HG03558 (cell line): ENCODE measurements around the gene STRA6.

Experiments
- ATAC-seq: cut with Tn5 transposase; IDR thresholded peaks from one replicate; pipeline ENCODE4 v1.9.1; 2021; ENCODE audit warnings: moderate number of reproducible peaks; ENCODE audit not compliant: unreplicated experiment; ENCODE audit errors: extremely low read depth

STRA6 gene

GRCh38 chr15:74228723-74229081 is 26.1 kb upstream of the STRA6 start:
- ATAC-seq: no peak

DNA sequence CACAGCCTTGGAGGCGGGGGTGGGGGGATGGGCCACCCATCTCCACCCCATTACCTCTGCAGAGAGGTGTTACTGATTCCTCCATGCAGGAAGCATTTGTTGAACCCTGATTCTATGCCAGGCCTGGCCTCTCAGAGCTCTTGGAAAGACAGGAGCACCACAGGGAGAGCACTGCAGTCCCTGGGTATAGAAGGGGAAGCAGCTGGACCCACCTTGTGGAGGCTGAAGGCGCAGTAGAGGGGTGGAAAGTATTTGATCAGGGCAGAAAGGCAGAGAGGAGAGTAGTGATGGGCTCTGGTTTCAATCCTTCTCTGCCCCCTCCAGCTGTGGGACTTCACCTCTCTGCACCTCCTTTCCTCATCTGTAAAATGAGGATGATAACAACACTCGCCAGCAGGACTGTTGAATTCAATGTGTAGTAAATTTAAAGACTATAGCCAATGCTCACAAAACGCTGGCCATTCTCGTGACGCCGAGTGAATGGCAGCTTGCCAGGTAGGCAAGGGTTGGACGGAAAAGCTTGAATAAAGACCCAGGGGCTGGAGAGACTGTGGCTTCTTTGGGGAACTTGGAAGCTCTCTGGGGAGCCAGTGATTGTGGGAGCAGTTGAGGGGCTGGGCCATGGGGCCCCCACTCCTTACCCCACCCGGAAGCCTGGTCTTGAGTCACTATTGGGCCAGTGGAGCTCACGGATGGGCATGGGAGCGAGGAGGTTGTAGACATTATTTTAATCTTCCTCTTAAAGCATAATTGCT is 25.6 kb upstream of the STRA6 start:
- no peak for ATAC-seq

GRCh38 chr15:74226761-74227540 is 24.4 kb upstream of the STRA6 start:
- no peak for ATAC-seq

DNA sequence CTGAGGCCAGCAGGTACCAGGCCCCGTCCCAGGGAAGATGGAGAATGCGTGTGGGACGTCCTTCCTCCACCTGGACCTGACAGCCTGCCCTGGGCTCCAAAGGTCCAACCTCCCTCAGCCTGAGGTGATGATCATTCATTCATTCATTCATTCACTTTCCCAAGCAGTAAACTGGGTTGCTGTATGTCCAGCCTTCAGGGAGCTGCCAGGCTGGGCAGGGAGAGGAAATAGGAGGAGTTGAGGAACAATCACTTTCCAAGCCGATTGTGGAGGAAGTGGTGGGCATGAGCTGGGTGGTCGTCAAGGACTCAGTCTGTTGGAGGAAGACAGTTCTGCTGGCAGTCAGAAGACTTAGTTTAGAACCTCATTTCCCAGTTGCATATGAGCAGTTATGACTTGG is 23.3 kb upstream of the STRA6 start:
- ATAC-seq: no peak

DNA sequence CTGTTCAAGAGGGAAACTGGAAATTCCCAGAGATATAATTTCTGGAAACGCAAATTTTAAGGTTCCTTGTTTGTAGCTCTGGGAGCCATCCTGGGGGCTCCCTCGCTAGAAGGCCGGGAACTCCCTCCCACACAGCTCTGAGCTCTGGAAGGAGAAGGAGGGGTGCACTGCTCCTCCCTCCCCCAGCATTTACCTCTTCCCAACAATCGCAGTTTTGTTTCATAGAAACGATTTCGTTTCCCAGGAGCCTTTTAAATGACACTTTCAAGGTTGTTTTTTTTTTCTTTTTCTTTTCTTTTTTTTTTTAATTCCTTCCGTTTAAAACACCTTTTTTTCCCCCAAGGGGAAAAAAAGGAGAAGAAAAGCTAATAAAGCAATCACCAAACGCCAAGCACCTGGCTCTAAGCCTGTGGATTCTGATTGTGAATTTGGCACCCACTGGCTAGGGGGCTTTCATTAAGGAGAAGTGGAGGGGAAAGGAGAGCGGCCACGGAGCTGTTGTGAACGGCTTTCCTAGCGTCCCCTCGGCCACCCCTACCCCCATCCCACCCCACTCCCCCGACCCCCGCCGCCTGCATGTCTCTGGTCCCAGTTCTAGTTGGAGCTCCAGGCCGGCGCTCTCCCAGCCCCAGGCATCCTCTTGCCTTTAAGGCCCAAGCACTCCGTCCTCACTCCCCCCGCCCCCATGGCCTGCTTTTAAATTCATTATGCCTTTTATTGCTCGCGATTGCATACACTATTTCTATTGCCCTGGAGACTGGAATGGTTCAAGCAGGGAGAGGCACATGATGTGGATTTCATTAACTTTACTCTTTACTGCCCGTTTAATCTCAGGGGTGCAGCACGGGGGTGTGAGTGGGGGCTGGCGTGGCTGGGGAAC is 19.9 kb upstream of the STRA6 start:
- no peak for ATAC-seq

DNA sequence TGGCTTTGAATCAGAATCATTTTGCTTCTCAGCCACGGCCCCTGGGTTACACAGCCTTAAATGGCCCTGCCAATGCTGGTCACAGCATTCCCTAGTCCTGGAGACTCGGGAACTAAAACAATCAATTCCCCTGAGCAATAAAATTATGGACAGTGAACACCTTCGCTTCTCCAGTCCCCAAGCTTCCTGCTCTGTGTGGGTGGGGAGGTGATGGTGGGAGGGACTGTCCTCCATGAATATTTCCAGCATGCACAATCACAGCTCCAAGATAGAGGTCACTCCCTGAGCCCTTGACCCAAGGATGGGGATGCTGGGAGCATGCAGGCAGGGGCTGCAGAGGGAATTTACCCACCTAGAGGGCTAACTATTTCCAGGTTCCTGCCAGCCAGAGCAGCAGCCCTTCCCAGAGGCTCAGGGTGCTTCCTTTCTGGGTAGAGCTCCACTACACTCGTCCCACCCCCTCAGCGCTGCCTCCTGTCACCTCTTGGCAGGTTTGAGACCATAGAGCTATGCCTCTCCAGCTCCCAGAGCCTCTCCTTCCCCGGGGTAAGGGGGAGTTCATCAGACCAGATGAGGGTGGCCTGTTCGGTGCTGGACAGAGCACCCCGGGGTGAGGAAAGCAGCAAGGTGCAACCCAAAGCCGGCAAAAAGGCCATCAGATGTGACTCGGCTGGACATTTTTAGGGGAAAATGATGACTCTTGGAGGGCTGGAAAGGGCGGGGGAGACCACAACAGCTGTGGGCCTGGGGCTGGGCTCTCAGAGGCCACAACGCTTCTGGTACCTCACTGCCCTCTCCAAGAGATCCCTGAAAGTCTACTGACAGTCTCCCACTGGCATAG is 19.0 kb upstream of the STRA6 start:
- no peak for ATAC-seq

- no peak for ATAC-seq
These were observed 18.1 kb upstream of the STRA6 start for GRCh38 chr15:74220475-74221248.

DNA sequence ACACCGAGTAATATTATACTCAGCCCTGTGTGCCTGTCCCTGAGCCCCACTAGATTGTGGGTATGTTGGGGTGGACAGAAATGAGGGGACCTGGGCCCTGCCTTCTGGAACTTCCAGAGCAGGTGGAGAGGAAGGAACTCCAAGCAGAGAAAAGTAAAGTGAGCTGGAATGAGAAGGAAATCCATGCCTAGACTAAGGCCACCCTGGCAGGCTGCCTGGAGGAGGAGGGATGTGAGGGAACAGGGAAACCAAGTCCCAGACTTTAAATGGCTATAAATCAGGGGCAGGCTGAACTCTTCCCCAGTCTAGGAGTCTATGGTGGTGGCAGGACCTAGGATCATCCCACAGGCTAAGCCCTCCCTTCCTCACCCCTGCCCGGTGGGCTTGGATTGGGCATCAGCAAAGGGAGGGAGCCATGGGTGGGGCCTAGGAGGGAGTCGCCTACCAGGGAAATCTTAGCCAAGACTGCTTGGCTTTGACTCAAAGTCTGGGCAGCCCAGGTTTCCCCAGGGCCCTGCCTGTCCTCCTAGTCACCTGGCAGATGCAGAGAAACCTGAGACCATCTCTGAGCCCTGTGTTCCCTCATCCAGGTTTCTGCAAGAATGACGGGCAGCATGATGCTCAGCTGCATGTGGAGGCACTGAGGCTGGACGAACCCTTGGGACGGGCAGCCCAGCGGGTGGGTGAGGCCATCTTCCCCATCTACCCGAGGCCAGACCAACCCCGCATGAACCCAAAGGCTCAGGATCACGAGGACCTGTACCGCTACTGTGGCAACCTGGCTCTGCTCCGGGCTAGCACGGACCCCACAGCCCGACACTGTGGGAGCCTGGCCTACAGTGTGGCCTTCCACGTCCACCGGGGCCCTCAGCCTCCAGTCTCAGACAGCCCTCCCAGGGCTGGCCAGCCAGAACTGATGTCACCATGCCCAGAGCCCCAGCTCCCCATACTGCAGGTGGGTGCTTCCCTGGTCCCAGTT is 15.6 kb upstream of the STRA6 start:
- no peak for ATAC-seq

GRCh38 chr15:74216949-74217348 is 14.4 kb upstream of the STRA6 start:
- ATAC-seq: no peak

DNA sequence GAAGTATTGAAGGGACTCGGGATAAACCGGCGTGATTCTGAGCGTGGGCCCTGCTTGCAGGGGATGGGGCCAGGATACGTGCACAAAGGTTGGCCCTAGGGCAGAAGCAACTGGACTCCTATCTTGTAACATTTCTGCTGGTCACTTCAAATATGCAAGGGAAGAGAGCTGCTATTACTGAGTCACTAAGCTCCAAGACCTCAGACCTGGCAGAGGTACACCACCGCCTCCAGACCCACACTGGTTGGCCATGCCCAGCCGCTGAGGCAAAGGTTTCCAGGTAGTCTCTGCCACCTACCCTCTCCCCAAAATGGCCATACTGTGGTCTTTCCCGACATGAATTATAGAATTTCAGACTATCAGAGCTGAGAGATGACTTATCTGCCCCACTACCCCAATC is 13.4 kb upstream of the STRA6 start:
- no peak for ATAC-seq

- no peak for ATAC-seq
These were observed 11.9 kb upstream of the STRA6 start for GRCh38 chr15:74214324-74215021.

DNA sequence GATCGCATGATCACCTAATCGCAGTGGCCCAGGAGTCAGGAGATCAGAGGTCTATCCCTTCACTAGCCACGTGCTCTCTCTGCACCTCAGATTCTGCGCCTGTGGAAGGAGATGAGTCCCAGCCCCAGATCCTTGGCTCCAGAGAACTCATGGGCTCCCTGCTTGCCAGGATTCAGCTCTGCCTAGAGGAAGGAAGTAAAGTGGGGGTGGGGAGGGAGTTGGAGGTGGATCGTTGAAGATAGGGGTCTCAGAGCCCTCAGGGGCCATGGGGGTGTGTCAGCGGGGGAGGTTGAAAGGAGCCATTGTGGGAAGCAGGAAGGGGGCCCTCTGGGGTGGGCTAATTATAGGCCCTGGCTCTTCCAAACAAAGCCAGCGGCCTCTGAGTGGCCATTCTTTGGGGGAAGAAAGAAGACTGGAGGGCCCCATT is 11.3 kb upstream of the STRA6 start:
- no peak for ATAC-seq

GRCh38 chr15:74212494-74212893 is 9.9 kb upstream of the STRA6 start:
- no peak for ATAC-seq

- ATAC-seq: no peak
These were observed 9.1 kb upstream of the STRA6 start for GRCh38 chr15:74211656-74212055.

- ATAC-seq: no peak
These were observed 8.1 kb upstream of the STRA6 start for GRCh38 chr15:74210729-74211128.

GRCh38 chr15:74209997-74210671 is 7.5 kb upstream of the STRA6 start:
- ATAC-seq: no peak

DNA sequence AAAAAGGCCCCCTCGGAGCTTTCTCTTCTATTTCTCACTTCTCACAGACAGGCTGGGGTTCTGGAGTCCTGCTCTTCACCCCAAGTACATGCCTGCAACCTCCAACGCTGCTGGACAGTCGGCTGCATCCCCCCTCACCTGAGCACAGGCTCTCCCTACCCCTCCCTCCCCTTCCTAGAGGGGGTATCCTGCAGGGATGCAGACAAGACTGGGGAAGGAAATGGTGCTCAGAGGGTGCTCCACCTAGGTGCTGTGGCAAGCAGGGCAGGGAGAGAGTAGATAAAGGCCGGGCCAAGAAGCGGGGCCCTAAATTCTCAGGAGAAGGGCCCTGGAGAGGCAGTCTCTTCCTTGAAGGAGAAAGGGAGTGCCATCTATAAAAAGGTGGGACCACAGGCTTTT is 7.0 kb upstream of the STRA6 start:
- no peak for ATAC-seq
